NCI-H2227 (cell line): ENCODE measurements around the gene RAB11FIP3.

ENCODE experiments used
- DNase-seq: peaks from one replicate; lab custom pipeline; 2025; ENCODE audit not compliant: unreplicated experiment; lab: John Stamatoyannopoulos, UW

Gene RAB11FIP3

DNA sequence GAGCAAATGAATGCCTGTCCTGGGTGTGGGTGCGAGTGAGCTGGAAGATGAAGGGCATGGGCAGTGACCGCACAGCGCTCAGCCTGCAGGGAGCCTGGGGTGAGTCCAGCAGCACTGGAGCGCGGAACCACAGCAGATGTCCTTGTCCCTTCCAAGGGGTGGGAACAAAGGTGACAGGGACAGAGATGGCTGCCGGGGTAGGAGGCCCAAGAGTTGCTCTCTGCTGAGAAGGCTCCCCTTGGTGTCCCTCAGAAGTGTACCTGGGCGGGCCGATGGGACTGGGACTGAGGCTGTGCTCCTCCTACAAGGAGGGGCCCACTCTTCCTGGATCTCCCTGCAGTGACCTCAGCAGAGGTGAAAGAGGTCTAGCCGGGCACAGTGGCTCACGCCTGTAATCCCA, 36.1 kb upstream of the RAB11FIP3 start:
- DNase-seq = no peak

DNA sequence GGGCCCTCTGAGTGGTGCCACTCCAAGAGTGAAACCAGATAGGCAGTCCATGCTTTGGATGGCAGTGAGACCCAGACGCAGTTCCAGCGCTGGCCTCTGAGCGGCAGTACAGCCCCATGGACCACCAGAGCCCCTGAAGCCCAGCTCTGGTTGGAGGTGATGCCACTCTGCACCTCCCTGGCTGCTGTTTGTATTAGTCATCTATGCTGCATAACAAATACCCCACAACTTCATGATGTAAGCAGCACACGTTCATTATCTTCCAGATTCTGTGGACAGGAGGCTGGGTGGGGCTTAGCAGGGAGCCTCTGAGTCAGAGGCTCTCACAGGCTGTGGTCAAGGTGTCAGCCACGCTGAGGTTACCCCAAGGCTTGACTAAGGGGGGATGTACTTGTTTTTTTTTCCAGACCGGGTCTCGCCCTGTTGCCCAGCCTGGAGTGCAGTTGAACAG, 33.5 kb upstream of the RAB11FIP3 start:
- peak; percentile 59 for DNase-seq

DNA sequence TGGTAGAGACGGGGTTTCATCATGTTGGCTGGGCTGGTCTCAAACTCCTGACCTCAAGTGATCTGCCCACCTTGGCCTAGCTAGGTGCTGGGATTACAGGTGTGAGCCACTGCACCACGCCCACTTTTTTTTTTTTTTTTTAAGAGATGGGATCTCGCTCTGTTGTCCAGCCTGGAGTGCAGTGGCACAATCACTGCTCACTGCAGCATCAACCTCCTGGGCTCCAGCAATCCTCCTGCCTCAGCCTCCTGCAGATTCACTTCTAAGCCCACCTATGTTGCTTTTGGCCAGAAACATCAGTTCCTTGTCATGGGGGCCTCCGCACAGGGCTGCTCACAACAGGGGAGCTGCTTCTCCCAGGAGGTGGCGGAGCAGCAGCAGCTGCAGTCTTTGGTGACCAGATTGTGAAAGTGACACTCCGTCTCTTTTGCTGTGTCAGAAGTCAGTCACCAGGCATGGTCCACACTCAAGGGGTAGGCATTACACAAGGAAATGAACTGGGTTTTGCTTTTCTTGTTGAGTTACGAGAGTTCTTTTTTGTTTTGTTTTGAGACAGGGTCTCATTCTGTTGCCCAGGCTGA, 32.9 kb upstream of the RAB11FIP3 start:
- DNase-seq = no peak

DNA sequence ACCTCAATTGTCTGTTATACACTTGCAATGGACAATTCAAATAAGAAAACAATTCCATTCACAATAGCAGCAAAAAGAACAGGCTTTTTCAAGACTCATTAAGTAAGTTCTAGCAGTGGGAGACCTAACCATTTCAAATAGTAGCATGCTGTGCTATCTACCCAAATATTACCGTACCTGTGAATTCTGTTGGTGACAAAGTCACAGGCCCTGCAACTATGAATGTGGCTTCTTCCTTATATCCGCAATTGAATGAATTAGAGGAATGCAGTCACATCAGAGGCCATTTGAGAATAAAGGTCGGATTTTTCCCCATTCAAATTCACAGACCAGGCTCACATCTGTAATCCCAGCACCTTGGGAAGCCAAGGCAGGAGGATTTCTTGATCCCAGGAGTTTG, 29.2 kb upstream of the RAB11FIP3 start:
- DNase-seq = no peak

DNA sequence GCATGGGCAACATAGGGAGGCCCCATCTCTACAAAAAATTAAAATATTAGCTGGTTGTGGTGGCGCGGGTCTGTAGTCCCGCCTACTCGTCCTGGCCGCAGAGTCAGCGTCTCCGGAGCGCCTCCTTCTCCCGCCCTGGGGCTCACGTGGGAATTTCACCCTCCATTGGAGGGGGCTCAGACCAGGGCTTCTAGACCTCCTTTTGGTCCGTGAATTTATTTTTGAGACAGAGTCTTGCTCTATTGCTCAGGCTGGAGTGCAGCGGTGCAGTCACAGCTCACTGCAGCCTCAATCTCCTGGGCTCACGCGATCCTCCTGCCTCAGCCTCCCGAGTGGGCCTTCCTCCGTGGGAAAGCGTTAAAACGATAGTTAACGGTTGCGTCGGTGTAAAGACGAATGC, 28.8 kb upstream of the RAB11FIP3 start:
- peak; percentile 89 for DNase-seq

DNA sequence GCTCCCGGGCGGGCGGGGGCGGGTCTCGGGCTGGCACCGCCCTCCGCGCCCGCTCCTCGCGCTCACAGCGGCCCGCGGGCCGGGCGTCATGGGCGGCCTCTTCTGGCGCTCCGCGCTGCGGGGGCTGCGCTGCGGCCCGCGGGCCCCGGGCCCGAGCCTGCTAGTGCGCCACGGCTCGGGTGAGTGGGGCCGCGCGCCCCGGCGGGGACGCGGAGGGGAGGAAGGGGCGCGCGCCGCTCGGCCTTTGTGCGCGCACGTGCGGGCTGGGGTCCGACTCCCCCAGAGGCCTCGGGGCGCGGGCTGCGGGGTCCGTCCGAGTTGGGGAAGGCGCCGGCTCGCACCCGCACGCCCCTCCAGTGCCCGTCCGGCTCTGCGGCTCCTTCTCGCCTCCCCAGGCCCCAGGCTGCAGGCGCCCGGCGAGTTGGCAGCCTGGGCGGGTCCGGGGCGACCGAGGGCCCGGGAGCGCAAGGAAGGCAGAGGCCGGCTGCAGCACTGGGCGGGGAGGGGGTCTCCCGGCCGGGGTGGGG, 28.3 kb upstream of the RAB11FIP3 start, which contains the start of gene NME4:
NME4 (plus strand) TSS at position 65 of the 527 bp plus-strand sequence; CDS start at position 89, 24 bp downstream.
- DNase-seq = peak; percentile 75

DNA sequence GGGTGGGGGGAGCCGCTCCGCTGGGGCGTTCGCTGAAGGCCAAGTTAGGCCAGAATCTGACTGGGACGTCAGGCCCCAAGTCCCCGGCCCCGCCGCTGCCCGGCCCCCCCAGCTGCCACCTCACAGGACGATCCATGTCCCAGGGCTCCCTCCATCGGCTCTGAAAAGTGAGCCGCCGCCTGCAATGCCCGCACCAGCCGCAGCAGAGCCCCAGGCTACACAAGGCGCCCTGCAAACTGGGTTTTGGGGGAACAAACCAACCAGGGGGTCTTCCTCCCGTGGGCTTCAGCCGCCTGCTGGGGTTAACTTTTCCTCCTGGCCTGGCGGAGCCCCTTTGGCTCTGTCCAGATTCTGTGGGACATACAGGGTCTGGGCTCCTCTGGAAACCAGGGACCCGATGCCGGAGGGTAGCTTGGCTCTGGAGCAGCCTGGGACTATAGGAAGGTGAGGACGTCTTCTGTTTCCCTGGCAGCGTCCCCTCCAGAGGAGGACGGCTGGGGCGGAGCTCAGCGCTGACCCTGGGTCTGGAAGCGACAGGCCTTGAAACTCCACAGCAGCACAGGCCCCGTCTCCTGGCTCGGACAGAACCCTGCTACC, 27.6 kb upstream of the RAB11FIP3 start:
- peak; percentile 71 for DNase-seq

DNA sequence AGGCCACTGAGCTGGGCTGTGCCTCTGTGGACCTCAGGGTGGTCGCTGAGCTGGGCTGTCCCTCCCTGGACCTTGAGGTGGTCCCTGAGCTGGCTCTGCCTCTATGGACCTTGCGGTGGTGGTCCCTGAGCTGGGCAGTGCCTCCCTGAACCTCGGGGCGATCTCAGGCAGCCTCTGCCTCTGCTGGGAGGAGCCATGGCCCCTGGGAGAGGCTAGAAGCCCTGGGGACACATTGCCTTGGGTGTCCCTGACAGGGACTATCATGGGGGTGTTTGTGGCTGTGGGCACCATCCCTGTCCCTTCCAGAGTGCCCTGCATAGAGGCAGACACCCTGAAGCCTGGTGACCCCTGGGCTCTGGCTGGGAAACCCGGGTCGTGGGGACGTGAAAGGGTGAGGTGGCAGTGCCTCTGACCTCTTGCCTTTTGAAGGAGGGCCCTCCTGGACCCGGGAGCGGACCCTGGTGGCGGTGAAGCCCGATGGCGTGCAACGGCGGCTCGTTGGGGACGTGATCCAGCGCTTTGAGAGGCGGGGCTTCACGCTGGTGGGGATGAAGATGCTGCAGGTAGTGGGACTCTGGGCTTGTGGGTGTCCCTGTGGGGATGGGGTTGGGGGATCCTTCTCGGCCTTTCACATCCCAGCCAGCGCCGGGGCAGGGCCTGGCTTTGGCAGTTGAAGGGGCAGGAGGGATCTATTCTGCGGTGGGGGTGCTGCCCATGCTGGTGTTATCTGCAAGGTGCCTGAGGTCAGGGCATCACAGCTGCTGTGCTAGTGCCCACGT, 26.7 kb upstream of the RAB11FIP3 start:
- DNase-seq = no peak

DNA sequence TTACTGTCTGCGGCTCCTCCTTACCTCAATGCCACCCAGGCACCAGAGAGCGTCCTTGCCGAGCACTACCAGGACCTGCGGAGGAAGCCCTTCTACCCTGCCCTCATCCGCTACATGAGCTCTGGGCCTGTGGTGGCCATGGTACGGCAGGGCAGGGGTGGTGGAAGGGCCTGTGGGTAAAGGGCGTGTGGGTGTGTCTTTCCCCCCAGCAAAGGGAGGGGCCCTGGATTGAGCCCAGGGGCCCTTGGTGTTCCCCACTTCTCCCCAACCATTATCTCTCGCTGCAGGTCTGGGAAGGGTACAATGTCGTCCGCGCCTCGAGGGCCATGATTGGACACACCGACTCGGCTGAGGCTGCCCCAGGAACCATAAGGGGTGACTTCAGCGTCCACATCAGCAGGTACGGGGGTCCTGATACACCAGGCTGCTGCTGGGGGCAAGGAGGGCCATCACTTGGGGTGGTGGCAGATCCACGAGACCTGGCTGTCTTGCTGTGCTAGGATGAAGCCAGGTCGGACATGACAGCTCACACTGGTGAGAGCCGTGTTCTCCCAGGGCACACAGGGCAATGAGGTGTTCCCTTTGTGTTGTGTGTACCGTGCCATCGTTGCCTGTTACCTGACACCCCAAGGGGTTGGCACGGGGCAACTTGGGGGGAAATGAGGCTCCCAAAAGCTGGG, 26.0 kb upstream of the RAB11FIP3 start:
- DNase-seq = no peak

DNA sequence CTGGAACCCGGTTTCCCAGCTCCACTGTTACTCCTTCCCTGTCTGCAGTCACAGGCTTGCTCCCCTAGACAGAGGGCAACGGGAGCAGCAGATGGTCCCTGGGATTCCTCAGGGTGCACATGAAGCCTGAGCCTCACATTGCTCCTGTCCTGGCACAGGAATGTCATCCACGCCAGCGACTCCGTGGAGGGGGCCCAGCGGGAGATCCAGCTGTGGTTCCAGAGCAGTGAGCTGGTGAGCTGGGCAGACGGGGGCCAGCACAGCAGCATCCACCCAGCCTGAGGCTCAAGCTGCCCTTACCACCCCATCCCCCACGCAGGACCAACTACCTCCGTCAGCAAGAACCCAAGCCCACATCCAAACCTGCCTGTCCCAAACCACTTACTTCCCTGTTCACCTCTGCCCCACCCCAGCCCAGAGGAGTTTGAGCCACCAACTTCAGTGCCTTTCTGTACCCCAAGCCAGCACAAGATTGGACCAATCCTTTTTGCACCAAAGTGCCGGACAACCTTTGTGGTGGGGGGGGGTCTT, 25.3 kb upstream of the RAB11FIP3 start:
- no peak for DNase-seq

DNA sequence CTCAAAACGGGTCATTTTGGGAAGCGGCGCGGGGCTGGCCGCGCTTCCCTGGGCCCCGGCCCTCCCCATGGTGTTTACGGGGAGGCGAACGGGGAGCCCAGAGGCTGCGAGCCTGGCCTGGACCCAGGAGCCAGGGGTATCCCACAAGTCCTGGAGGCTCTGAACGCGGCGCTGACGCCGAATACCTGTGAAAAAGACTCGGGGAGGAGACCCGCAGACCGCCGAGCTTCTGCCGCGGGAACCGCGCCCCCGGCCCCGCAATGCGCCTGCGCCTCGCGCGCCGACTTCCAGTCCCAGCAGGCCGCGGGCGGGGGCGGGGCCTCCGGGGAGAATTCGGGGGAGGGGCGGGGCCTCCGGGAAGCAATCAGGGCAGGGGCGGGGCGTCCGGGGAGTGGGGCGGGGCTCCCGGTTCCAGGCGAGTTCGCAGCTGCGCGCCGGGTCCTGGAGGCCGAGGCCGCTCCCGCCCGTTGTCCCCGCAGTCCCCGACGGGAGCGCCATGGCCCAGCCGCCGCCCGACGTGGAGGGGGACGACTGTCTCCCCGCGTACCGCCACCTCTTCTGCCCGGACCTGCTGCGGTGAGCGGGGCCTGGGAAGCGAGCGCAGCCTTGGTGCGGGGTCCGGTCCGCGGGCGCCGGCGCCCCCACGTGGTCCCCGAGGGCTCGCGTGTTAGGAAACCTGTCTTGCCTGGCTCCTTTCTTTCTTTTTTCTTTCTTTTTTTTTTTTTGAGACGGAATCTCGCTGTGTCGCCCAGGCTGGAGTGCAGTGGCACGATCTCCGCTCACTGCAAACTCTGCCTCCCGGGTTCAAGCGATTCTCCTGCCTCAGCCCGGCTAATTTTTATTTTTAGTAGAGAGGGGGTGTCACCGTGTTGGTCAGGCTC, 23.7 kb upstream of the RAB11FIP3 start, which contains the start of gene DECR2:
DECR2 (plus strand) TSS at position 418 of the 881 bp plus-strand sequence; CDS start at position 497, 79 bp downstream.
- peak; percentile 94 for DNase-seq

DNA sequence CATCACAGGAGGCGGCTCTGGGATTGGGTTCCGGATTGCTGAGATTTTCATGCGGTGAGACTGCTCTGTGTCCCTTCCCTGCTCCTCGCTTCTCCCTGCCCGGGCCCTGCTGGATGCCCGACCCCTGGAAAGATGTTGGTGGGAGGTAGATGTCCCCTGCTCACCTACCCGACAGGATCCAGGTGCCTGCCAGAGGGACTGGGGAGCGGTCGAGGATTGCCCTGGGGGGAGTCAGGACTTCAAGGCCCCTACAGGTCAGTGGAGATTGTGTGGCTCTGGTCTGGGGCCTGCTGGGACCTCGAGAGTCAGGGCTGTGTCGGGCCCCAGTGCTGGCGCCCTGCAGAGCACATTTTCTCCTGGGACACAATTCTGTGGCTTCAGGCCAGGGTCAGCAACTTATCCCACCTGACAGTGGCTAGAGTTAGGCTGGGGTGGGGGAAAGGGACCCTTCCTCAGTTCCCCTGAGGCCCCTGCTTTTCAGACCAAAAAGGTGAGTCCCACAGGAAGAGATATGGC, 20.4 kb upstream of the RAB11FIP3 start:
- DNase-seq = no peak

DNA sequence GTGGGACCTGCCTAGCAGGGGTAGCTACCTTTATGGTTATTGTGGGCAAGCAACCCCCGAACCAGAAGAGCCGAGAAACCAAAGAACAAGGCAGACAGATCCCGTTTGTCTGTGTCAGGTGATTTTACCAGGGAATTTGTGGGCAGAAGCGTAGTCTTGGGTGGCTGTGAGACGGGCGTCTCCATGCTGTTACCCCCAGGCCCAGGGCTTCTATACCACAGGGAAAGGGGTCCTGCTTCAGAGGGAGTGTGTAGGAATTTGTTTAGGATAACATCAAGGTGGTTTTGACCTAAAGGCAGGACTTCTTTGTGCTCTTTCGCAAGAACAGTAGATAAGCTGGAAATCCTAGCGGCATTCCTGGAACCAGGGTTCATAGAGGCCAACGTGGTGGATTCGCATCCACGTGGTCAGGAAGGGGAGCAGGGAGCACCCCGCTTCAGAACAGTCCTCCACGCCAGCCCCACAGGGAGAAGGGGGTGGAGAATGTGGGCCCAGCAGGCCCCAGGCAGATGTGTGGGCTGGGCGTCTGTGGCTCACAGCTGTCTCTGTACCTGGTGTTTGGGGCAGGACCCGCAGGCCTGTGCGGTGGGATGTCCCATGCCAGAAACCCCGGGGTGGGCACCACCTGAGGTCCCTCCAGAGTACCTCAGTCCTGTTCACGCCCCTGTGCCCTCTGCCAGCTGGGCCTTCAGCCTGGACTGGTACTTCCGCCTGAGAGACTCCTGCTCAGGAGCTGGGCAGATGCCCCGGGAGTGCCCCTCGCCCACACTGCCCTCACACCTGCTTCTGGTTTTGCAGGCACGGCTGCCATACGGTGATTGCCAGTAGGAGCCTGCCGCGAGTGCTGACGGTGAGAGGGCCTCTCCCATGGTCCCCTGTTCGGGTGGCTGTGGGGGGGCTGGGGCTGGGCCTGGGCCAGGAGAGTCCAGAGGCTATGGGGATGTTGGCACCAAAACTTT, 19.6 kb upstream of the RAB11FIP3 start:
- no peak for DNase-seq

DNA sequence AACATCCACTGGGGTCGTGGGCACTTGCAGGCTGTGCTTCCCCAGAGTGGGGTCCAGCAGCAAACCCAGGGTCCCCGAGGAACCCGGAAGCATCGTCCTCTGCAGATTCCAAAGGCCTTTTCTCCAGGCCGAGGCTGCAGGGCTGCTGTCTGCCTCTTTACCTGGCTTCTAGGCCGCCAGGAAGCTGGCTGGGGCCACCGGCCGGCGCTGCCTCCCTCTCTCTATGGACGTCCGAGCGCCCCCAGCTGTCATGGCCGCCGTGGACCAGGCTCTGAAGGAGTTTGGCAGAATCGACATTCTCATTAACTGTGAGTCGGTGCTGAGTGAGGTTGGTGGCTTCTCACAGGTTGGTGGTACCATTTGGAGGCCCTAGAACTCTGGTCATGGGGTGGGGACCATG, 18.2 kb upstream of the RAB11FIP3 start:
- DNase-seq = no peak

DNA sequence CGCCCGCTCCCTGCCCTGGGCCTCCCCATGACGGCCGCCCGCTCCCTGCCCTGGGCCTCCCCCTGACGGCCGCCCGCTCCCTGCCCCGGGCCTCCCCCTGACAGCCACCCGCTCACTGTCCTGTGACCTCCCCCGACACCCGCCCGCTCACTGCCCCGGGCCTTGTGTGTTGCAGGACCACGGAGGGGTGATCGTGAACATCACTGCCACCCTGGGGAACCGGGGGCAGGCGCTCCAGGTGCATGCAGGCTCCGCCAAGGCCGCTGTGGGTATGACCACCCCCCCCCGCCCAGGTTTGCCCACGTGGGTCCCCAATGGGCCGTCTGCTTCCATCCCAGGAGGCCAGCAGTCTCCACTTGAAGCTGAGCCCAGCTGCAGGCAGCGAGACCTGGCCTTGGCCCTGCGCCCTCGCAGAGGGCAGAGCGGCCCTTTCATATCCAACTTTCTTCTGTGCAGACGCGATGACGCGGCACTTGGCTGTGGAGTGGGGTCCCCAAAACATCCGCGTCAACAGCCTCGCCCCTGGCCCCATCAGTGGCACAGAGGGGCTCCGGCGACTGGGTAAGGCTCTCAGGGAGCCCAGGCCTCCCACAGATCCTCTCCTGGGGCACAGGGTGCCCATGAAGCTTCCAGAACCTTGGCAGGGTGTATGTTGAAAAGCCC, 14.8 kb upstream of the RAB11FIP3 start:
- DNase-seq = no peak

DNA sequence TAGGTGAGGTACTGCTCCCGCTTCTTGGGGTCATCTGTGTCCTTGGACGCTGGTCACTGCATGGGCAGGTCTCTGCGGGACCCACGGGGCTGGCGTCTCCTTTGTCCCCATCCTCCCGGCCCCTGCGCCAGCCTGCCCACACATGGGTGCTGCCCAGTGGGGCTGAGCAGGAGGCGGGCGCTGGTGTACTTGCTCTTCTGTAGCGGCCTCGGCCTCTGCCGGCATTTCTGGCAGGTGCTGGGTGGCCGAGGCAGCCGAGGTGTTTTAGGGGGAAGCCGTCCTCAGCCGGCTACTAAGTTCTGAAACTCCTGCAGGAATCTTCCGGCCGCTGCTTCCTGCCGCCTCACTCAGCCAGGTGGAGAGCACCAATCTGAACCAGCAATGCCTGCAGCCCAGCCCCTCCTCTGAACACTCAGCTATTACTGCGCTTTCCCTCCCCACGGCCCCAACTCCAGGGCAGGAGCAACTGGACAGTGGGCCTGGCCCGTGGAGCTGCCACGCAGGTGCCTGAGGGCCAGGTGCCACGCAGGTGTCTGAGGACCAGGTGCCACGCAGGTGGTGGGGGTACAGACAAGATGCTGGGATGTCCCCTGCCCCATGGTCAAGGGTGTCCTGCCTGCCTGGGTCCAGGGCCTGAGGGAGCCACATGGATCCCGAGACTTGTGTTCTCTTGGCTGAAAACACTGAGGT, 13.7 kb upstream of the RAB11FIP3 start:
- no peak for DNase-seq

DNA sequence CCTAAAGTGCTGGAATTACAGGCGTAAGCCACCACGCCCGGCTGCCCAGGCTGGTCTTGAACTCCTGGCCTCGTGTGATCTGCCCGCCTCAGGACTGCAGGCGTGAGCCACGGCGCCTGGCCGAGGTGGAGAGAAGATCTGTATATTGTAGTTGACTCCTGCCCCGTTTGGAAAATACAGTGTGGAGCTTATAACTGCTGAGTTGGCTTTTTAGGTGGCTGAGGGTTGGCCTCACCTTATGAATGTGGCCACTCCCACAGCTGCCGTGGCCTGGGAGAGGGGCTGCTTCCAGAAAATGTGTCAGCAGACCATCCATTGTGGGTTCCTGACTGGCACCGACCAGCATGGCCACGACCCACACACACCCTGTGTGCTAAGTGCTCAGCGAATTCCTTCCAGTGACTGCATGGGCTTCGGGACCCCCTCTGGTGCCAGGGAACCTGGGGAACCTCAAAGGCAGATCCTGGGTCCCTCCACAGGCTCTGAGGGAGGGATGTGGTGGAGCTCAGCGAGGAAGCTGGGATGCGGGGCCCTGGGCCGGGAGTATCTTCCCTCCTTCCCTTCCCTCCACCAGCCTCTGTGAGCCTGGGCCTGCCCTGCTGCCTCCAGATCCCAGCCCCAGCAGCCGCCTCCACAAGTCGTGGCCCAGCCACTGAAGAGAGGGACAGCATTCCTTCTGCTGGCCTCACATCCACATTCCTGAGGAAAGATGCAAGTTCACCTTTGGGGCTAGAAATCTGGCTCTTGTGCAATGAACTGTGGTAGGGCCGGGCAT, 10.9 kb upstream of the RAB11FIP3 start:
- no peak for DNase-seq
